SKM-1 treated with dmso at 0.1 percent for 144 hours (cell line): ENCODE data around the gene SUPT20H.
"Not testable (repeated sequence)": the region's sequence is repeated elsewhere in the genome, so short reads cannot be mapped to it uniquely, and the experiment has no call there.

Experiments
- DNase-seq: peaks from one replicate; lab custom pipeline; 2025; ENCODE audit not compliant: unreplicated experiment; lab: John Stamatoyannopoulos, UW

SUPT20H gene

DNA sequence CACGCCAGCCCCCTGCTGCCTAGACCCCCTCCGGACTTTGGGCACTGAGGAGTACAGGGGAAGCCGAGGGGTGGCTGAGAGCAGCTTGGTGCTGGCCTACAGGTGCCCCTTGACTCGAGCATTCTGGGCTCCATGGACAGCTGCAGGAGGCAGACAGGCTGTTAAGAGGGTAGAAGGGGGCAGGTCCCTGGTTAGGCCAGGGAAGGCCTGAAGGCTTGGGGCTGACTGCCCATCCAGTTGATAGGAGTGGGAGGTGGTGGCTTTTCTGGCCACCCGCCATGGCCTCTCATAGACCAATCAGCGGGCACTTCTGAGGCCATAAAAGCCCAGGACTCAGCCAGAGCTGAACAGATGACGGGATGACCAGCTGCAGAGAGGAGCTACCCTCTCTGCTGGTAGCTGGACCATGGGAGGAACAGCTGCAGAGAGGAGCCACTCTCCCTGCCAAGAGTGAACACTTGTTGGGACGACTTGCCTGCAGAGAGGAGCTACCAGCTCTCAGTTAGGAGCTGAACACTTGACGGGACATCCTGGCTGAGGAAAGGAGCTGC lies 10.7 kb upstream of the SUPT20H start:
- DNase-seq, result no peak

DNA sequence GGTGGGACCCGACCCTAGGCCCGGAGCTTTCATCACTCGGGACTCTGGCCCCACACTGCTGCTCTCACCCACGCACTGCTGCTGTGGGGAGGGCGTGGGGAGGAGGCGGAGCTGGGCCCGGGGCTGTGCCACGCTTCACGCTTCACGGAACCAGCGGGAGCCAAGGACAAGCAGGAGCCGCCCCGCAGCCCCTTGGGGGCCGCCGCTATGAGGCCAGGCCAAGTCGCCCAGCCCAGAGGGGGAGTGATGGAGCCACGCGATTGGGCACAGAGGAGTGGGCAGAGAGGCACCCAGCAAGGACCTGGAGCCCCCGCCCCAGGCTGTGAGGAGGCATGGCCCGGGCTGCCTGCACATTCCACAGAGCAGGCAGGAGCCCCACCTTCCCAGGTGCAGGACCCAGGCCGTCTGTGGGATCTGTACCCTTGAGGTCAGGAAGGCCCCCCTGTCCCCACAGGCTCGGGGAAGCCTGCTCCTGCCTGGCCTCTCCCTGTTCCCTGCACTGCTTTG lies 10.2 kb upstream of the SUPT20H start:
- DNase-seq, result no peak

DNA sequence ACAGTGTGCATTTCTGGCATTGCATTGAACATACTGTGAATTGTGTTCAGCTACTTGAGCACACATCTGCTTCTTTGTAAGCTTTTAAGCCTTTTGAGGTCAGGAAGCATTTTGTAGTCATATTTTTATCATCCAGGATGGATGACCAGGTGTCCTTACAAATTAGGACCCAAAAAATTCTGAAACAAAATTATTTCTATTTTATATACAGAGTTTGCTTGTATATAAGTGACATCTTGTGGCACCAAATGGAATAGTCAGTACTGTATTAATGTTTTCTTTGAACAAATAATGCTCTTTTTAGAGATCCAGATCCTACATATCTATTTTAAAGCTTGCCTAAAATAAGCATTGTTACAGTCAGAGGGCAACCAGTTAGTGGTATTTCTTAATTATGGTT lies 9.5 kb upstream of the SUPT20H start:
- no peak for DNase-seq

DNA sequence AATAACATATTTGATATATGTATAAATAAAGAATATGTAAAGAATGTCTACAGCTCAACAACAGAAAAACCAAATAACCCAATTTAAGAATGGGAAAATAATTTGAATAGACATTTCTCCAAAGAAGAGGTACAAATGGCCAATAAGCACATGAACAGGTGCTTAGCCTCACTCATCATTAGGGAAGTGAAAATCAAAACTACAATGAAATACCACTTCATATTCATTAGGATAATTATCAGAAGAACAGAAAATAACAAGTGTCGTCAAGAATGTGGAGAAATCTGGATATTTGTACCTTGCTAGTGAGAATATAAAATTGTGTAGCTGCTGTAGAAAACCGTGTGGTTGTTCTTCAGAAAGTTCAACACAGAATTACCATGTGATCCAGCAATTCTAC lies 8.4 kb upstream of the SUPT20H start:
- DNase-seq, result no peak

DNA sequence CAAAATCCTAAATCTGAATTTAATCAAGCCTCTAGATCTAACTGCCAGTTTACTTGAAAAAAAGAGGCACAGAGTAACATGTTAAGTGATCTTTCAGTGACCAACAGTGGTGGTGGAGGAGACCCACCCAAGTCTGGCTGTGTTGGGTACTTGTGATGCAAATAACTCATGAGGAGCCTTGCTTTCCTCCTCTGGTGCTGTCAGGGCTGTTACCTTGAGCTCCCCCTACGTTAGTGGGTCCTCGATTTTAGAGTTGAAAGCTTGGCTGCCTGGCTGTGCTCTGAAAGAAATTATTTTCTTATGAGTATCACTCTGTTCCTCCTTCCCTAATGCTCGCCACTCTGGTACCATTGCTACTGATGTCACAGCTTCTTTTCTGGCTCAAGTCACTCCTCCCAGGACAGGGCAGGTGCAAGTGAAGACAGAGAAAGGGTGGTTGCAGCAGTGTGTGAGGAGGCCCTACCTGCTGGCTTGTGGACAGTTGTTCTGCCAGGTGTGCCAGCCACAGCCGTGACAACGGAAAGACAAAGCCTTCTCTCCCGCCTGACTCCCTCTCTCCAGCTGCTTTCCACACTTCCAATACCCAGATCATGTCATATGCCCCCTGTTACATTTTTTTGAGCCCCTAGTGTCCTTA lies 6.5 kb upstream of the SUPT20H start:
- DNase-seq, result no peak

DNA sequence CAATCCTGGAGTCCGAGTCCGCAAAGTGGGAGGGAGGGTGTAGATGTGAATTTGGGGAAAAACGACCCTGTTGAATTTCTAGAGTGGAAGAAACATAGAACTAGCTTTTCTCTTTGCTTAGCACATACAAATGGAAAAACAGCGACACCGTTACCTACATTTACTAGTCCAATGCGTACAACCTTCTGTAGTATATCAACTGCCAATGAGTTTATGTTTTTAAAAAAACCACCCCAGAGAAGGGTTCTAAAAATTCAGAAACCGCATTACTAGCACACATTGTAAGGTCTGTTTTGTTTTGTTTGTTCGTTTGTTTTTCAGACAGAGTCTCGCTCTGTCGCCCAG lies 332 bp upstream of the SUPT20H start:
- DNase-seq, result no peak

DNA sequence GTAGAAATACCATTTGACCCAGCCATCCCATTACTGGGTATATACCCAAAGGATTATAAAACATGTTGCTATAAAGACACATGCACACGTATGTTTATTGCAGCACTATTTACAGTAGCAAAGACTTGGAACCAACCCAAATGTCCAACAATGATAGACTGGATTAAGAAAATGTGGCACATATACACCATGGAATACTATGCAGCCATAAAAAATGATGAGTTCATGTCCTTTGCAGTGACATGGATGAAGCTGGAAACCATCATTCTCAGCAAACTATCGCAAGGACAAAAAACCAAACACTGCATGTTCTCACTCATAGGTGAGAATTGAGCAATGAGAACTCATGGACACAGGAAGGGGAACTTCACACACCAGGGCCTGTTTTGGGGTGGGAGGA lies 3.3 kb downstream of the SUPT20H start:
- not testable (repeated sequence) for DNase-seq

DNA sequence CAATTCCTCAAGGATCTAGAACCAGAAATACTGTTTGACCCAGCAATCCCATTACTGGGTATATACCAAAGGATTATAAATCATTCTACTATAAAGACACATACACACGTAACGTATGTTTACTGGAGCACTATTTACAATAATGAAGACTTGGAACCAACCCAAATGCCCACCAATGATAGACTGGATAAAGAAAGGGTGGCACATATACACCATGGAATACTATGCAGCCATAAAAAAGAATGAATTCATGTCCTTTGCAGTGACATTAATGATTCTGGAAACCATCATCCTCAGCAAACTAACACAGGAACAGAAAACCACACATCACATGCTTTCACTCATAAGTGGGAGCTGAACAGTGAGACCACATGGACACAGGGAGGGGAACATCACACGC lies 6.4 kb downstream of the SUPT20H start:
- DNase-seq, result not testable (repeated sequence)

DNA sequence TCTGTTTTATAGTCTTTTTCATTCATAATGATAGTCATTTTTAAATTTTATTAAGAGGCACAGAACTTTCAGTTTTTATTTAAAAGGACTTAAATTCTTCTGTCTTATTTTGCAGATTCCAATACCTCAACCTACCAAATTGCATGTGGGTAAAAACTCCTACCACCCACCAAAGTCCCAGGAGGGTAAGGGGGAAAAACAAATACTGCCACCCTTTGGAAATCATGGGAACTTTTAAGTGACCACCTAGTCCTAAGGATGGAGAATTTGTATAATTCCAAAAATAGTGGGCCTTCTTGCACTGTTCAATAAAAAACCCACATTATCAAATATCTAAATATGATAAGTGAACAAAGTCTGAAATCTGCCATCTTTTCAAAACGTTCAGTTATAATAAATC lies 9.7 kb downstream of the SUPT20H start:
- DNase-seq, result no peak

DNA sequence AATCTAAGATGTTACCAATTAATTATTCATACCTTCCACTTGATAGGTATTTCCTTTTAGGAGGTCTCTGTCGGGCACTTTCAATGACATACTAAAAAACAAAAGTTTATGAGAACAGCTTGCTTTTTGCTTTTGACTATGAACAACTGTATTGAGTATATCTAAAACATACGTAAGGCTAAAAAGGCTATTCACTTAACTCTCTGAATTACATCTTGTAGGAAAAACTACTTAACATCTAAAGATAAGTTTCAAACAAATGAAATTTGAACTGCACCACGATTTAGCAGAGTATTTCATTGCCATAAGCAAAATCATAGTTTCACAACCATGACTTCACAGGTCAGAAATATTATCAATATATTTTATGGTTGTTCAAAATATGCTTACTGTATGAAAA lies 11.6 kb downstream of the SUPT20H start:
- DNase-seq, result no peak

DNA sequence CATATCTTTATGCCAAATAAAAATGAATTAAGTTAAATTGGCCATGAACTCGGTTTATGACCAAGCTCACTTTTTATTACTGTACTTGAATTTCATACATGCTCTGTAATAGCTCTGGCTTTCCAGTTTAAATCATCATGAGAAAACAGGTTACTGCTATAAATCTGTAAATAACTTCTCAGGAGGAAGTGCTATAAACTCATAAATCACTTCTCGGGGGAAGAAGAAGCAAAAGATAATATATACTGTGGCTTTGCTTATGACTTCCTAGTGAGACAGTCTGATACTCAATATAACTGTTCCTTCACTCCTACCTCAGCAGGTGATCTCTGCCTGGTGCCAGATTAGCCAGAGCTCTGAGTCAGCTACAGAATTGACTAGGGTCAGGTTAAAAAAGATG lies 12.5 kb downstream of the SUPT20H start:
- DNase-seq, result no peak

DNA sequence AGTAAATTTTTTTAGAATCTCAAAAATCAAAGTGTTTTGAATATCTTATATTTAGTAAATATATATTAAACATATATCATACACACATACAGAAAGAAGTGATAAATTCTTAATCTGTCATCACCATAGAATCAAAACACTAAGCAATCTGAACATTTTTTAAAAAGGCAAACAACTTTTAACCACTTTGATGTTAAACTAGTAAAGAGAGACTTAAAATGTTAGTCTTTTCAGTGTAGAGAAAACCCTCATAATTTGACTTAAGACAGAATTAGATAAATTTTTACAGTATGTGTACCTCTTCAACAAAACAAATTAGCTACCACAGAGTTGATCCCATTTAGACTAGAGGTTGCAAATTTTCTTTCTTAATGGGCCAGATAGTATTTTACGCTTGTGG lies 13.4 kb downstream of the SUPT20H start:
- DNase-seq, result no peak

DNA sequence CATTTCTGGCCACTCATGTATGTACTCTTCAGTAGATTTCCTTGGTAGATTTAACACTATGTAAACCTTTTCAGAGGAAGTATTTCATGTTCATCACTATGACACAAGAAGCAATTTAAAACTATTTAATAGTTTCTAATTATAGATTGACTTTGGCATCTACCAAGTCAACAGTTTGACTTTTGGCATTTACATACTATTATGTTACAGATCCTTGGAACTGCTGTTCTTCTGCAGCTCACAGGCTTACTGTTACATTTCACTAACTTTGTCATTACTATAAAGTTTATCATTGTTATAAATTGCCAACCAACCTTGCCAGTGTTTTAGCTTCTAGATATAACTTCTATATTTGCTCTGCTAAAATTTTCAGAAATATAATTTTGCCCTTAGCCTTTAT lies 18.7 kb downstream of the SUPT20H start:
- DNase-seq, result no peak

DNA sequence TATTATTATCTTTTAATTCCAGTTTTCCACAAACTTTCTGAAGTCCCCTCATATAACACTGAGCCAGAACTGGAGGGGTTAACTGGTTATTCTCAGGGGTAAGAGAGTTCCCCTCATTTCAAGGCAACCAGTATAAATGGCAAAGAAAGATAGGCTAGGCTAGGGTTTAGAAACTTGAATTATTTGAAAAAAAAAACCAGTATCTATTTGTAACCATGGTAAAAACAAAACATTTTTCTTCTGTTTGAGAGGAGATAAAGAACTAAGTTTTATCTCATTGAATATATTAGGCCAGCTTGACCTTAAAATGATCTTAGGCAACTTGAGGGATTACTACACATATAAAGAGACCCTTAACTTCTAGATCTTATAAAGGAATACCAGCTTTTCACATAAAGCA lies 19.6 kb downstream of the SUPT20H start:
- no peak for DNase-seq

DNA sequence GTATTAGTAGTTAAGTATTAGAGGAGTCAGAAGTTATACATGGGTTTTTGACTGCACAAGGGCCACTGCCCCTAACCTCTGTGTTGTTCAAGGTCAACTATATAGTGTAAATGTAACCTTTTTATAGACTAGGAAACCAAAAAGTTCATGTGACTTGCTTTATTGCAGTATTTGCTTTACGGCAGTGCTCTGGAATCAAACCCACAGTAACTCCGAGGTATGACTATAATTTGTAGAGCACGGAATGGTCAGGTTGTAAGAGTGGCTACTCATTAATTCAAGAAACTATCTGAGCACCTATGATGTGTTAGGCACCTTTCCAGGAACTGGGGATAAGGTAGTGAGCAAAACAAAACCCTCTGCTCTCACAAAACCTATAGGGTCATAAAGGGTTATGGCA lies 22.2 kb downstream of the SUPT20H start:
- DNase-seq, result no peak

DNA sequence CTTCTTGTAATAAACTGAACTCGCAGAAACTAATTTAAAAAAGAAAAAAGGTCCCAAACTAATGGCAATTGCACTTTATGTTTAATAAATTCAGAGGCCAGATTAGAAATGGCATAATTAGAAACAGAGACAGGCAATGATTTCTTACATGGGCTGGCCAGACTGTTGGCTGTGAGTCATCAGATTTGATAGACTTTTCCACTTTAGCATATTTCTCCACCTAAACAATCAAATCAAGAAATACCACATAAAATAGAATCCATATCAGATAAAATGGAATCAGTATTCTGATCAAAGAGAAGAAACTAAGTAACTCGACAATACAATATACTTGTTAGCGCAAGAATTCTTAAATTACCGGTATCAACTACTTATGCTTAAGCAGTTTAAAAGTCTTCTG lies 29.9 kb downstream of the SUPT20H start:
- DNase-seq, result no peak

DNA sequence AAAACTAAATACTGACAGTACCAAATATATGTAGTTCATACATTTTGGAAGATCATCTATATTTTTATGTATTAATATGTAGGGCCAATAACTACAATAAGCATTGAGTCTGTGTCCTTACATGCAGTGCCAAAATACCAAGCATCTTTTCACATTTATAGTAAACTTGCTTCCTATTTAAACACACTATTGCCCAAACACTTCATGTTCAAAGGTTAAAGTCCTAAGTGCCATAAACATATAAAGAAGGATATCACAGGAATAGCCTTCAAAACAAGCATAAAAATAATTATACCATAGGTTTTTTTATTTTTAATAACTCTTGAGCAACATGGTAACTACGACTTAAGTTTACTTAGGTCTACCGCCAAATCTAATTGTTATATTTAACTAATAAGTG lies 31.8 kb downstream of the SUPT20H start:
- DNase-seq, result no peak

DNA sequence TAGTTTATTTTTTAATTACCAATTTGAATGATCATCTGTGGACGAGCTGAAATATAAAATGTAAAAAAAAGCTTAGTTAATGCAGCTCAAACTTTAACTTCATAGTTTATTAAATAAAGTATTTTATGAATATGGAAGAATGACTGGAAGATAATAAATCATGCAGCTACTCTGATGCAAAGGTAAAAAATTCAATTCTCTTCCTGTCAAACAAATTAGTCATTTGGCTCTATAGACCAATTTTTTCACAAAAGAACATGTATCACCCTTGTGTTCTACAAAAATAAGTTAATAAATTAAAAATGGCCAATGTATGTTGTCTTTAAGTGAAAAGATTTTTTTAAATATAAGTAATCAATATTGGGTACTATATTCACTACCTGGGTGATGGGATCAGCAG lies 32.7 kb downstream of the SUPT20H start:
- no peak for DNase-seq

DNA sequence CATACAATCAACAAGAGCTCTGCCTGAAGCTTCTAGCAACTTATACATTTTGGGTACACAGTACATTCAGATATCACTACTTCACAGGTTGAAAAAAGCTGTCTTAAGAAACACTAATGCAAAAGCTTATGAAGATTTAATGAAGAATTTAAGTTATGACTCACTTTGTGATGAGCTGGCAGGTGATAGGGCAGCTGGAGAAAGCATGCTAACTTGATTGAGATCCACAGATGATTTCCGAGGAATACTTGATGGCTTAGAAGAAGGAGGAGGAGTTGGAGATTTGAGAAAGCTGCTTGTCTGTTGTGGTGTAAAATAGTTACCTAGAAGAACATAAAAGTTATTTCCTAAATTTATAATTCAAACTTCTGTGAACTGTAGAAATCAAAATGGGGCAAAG lies 35.6 kb downstream of the SUPT20H start:
- DNase-seq, result no peak

DNA sequence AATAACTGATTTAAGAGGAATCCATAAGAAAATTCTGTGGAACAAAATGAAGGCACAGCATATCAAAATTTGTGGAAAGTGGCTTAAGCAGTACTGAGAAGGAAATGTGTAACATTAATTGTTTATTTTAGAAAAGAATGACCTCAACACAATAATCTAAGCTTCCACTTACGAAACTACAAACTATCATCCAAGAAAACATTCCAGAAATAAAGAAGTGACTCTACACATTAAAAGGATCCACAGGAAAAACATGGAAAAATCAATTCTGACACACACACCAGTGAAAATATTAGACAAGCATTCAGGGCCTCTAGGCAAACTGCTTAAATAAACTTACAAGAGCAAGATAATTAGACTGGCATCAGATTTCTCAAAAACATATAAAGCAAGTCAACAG lies 44.9 kb downstream of the SUPT20H start:
- DNase-seq, result no peak

DNA sequence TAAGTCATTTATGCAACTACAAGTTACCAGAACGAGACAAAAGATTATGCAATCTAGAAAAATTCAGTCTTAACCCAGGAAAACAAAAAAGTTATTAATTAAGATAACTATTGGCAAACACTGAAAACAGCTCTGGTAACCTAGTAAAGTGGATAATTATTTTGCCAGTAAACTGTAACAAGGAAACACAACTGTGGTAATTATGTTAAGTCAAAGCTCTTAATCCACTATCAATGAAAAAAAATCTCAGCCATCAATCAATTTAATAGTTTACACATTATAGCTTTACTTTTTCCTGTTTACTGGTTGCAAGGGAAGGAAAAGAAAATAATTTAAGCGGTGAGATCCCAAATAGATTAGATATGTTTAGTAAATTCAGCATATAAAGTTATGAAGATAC lies 47.7 kb downstream of the SUPT20H start:
- no peak for DNase-seq

DNA sequence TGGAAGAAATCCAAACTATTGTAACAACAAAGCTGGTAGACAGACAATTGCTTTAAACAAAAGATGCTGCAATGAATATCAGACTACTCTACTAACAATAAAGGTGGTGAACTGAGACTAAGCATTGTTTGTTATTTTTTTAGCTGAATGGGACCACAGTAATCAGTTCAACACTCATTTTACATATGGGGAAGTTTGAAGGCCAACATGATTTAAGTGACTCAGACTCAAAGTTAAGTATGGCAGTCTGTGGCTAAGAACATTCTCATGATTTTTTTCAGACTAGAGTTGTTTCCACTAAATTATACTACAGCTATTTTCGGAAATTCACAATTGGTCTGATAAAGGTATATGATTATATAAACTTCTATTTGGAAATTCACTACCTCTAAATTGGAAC lies 48.5 kb downstream of the SUPT20H start:
- DNase-seq, result no peak

DNA sequence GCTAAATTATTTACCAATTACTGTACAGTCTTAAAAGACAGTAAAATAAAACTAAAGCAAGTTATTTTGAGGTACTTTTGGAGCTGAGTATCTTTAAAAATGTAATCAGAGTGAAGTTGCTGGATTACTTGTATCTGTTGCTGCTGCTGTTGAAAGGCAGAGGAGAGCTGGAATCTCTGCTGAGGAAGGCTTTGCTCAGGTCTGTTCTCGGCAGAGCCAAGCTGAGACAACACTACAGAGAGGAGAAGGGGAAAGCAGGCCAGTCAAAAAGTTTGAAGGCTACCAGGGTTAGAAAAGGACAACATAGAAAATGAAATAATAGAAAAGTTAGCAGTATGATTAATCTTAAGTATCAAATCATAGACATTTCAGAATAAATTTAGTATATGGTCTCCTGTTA lies 49.1 kb downstream of the SUPT20H start:
- no peak for DNase-seq
